ENCODE measurements around the gene PEX5.

DNA sequence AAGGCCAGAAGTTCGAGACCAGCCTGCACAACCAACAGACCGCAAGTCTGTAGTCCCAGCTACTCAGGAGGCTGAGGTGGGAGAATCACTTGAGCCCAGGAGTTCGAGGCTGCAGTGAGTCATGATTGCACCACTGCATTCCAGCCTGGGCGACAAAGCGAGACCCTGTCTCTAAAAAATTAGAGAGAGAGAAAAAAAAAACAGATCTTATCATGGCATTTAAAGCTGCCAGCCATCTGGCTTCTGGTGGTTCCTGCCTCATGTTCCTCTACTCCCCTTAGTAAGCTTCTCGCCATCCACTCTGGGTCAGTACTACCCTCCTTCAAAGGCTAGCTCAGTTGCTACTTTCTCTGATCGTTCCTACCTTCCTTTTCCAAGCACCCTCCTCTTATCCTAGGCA lies 43.3 kb upstream of the PEX5 start:
- TF ChIP-seq, protein P1, sequence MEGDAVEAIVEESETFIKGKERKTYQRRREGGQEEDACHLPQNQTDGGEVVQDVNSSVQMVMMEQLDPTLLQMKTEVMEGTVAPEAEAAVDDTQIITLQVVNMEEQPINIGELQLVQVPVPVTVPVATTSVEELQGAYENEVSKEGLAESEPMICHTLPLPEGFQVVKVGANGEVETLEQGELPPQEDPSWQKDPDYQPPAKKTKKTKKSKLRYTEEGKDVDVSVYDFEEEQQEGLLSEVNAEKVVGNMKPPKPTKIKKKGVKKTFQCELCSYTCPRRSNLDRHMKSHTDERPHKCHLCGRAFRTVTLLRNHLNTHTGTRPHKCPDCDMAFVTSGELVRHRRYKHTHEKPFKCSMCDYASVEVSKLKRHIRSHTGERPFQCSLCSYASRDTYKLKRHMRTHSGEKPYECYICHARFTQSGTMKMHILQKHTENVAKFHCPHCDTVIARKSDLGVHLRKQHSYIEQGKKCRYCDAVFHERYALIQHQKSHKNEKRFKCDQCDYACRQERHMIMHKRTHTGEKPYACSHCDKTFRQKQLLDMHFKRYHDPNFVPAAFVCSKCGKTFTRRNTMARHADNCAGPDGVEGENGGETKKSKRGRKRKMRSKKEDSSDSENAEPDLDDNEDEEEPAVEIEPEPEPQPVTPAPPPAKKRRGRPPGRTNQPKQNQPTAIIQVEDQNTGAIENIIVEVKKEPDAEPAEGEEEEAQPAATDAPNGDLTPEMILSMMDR (IDR thresholded peaks at IDR 0.05; ENCODE audit: control extremely low read depth in 1 of 3, insufficient read depth in 1 of 3, low read depth in 1 of 3, low read length in 3 of 3) = no peak
- no peak for TF ChIP-seq EZH2 (IDR thresholded peaks at IDR 0.05; ENCODE audit: low read depth, low read length, severe bottlenecking)
- TF ChIP-seq TAF1 (IDR thresholded peaks at IDR 0.05; ENCODE audit: low read depth, low read length) = no peak
- TF ChIP-seq POLR2A (IDR thresholded peaks at IDR 0.05; ENCODE audit: control extremely low read depth in 1 of 2, low read depth in 2 of 2, low read length in 2 of 2) = no peak
- TF ChIP-seq RAD21 (IDR thresholded peaks at IDR 0.05 in 1 of 2, conservative IDR thresholded peaks at IDR 0.05 in 1 of 2; ENCODE audit: low read depth in 2 of 2, low read length in 2 of 2) = no peak
- TF ChIP-seq, protein P2, sequence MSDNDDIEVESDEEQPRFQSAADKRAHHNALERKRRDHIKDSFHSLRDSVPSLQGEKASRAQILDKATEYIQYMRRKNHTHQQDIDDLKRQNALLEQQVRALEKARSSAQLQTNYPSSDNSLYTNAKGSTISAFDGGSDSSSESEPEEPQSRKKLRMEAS (IDR thresholded peaks at IDR 0.05) = no peak
- TF ChIP-seq, protein P3, sequence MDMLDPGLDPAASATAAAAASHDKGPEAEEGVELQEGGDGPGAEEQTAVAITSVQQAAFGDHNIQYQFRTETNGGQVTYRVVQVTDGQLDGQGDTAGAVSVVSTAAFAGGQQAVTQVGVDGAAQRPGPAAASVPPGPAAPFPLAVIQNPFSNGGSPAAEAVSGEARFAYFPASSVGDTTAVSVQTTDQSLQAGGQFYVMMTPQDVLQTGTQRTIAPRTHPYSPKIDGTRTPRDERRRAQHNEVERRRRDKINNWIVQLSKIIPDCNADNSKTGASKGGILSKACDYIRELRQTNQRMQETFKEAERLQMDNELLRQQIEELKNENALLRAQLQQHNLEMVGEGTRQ (IDR thresholded peaks at IDR 0.05; ENCODE audit: low read length) = no peak
- TF ChIP-seq SP1 (IDR thresholded peaks at IDR 0.05; ENCODE audit: low read depth, low read length) = no peak
- TF ChIP-seq, protein P4, sequence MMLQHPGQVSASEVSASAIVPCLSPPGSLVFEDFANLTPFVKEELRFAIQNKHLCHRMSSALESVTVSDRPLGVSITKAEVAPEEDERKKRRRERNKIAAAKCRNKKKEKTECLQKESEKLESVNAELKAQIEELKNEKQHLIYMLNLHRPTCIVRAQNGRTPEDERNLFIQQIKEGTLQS (IDR thresholded peaks at IDR 0.05; ENCODE audit: insufficient read depth, low read depth, low read length) = no peak
- no peak for TF ChIP-seq EP300 (IDR thresholded peaks at IDR 0.05; ENCODE audit: borderline replicate concordance in 1 of 2, low read depth in 2 of 2, low read length in 2 of 2)
- no peak for TF ChIP-seq GTF2F1 (IDR thresholded peaks at IDR 0.05; ENCODE audit: borderline replicate concordance, low read depth, low read length)
